Measurements from ENCODE around the gene KIF26B. TPM values are rescaled to one million over a fixed set of nuclear protein-coding genes. Genes with fewer than 3 reads are reported as not detected.

The KIF26B gene
- total and polyA plus RNA-seq, 2 of the 4 experiments (the other 2 are of a cell fraction), result 0.53 to 0.54 TPM

DNA sequence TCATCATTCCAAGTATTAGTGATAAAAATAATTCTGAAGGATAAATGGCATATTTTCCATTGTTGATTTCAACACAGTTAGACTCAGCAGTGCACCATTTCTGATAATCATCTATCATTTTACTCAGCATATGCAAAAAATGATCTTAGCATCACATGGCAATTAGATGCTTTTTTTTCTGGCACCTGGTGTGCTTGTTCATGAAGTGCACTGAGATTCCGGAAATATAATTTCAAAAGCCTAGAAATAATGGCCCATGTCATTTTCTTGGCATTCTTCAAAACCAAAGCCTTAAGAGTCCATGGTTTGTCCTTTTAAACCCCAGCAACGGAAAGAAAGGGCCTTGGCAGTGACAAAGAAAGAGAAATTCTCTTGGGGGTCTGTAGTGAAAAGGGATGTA is 278.8 kb downstream of the KIF26B start:
- Histone ChIP-seq H3K4me1 (ENCODE audit: control insufficient read depth, insufficient read depth, low read length) (no peaks in the 10 kb centered on the region; the same call in 1 of the 2 replicates), H2BK5ac (ENCODE audit: low read depth, low read length, poor library complexity, severe bottlenecking) (no peak overlapping the region), H3K9me1 (ENCODE audit: insufficient read depth, low read length) (no peaks in the 10 kb centered on the region), H3K14ac (replicated peaks; ENCODE audit: low read depth, low read length) (no peak overlapping the region), H3K79me1 (ENCODE audit: low read depth in 1 of 2, low read length in 2 of 2) (no peaks in the 10 kb centered on the region), H3K23ac (ENCODE audit: low read depth, low read length) (no peak overlapping the region), H4K91ac (ENCODE audit: insufficient read depth, low read depth, low read length) (no peak overlapping the region), H2AK9ac (replicated peaks; ENCODE audit: low read depth, low read length, poor library complexity) (no peak overlapping the region), H4K8ac (ENCODE audit: low read depth in 2 of 2, low read length in 2 of 2) (no peak overlapping the region), H4K5ac (ENCODE audit: low read depth, low read length) (no peak overlapping the region), H3K9me3 (ENCODE audit: control insufficient read depth, insufficient read depth, low read length) (no peaks in the 10 kb centered on the region), H2AFZ (replicated peaks; ENCODE audit: low read length, poor library complexity) (no peak overlapping the region), H3K36me3 (ENCODE audit: control insufficient read depth, insufficient read depth, low read length) (peaks cover 3% of the 10 kb centered on the region; the same call in 1 of the 2 replicates), H3K4me3 (ENCODE audit: insufficient read depth, low read depth, low read length) (no peak overlapping the region), H3K4ac (ENCODE audit: low read depth, low read length) (no peak overlapping the region), H2BK20ac (ENCODE audit: low read depth, low read length) (no peak overlapping the region), H3K18ac (ENCODE audit: low read depth, low read length) (no peak overlapping the region), H3K9ac (ENCODE audit: low read depth, low read length) (no peak overlapping the region), H2BK120ac (ENCODE audit: low read depth, low read length) (no peak overlapping the region), H3K56ac (ENCODE audit: extremely low read depth, insufficient read depth, low read length) (no peak overlapping the region), H2BK15ac (ENCODE audit: low read depth, low read length) (no peak overlapping the region), H3K27ac (ENCODE audit: insufficient read depth, low read length) (no peak overlapping the region), H4K20me1 (ENCODE audit: insufficient read depth, low read length) (no peaks in the 10 kb centered on the region), H2AK5ac (ENCODE audit: low read depth, low read length) (no peak overlapping the region), H3K4me2 (ENCODE audit: low read depth, low read length) (no peak overlapping the region), H3K27me3 (ENCODE audit: control insufficient read depth, insufficient read depth, low read length) (no peaks in the 10 kb centered on the region; the same call in 1 of the 2 replicates)
- no TSS peak for BruUV-seq (replicated peaks)
- CTCF ChIA-PET, result interaction anchor here (0.6 kb wide), 1 partner anchor 598 kb away, joined by 3 read pairs; no protein-coding TSS in a partner anchor
- TF ChIP-seq, protein P1, sequence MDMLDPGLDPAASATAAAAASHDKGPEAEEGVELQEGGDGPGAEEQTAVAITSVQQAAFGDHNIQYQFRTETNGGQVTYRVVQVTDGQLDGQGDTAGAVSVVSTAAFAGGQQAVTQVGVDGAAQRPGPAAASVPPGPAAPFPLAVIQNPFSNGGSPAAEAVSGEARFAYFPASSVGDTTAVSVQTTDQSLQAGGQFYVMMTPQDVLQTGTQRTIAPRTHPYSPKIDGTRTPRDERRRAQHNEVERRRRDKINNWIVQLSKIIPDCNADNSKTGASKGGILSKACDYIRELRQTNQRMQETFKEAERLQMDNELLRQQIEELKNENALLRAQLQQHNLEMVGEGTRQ (IDR thresholded peaks at IDR 0.05; ENCODE audit: low read depth, low read length), result no peak
- TF ChIP-seq RAD21 (IDR thresholded peaks at IDR 0.05; ENCODE audit: low read length) (no peak), RFX5 (IDR thresholded peaks at IDR 0.05; ENCODE audit: low read depth, low read length) (no peak), BHLHE40 (IDR thresholded peaks at IDR 0.05; ENCODE audit: low read depth, low read length) (no peak), POLR2A (IDR thresholded peaks at IDR 0.05; ENCODE audit: low read depth, low read length) (no peak), CEBPB (IDR thresholded peaks at IDR 0.05; ENCODE audit: low read depth, low read length) (no peak), MXI1 (IDR thresholded peaks at IDR 0.05; ENCODE audit: borderline replicate concordance, low read depth, low read length) (no peak), CHD1 (IDR thresholded peaks at IDR 0.05; ENCODE audit: low read depth, low read length) (no peak), FOS (IDR thresholded peaks at IDR 0.05; ENCODE audit: low read depth, low read length) (no peak), MAFK (IDR thresholded peaks at IDR 0.05; ENCODE audit: low read depth, low read length) (no peak), MAZ (IDR thresholded peaks at IDR 0.05; ENCODE audit: borderline replicate concordance, low read depth, low read length) (no peak), RCOR1 (IDR thresholded peaks at IDR 0.05; ENCODE audit: insufficient replicate concordance, low read length) (no peak), SMC3 (IDR thresholded peaks at IDR 0.05; ENCODE audit: low read depth, low read length) (no peak), NFE2L2 (IDR thresholded peaks at IDR 0.05; ENCODE audit: low read depth, low read length) (no peak)
- TF ChIP-seq, protein P2, sequence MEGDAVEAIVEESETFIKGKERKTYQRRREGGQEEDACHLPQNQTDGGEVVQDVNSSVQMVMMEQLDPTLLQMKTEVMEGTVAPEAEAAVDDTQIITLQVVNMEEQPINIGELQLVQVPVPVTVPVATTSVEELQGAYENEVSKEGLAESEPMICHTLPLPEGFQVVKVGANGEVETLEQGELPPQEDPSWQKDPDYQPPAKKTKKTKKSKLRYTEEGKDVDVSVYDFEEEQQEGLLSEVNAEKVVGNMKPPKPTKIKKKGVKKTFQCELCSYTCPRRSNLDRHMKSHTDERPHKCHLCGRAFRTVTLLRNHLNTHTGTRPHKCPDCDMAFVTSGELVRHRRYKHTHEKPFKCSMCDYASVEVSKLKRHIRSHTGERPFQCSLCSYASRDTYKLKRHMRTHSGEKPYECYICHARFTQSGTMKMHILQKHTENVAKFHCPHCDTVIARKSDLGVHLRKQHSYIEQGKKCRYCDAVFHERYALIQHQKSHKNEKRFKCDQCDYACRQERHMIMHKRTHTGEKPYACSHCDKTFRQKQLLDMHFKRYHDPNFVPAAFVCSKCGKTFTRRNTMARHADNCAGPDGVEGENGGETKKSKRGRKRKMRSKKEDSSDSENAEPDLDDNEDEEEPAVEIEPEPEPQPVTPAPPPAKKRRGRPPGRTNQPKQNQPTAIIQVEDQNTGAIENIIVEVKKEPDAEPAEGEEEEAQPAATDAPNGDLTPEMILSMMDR (conservative IDR thresholded peaks at IDR 0.05; ENCODE audit: low read depth, low read length), result no peak
- TF ChIP-seq, protein P3, sequence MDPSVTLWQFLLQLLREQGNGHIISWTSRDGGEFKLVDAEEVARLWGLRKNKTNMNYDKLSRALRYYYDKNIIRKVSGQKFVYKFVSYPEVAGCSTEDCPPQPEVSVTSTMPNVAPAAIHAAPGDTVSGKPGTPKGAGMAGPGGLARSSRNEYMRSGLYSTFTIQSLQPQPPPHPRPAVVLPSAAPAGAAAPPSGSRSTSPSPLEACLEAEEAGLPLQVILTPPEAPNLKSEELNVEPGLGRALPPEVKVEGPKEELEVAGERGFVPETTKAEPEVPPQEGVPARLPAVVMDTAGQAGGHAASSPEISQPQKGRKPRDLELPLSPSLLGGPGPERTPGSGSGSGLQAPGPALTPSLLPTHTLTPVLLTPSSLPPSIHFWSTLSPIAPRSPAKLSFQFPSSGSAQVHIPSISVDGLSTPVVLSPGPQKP (IDR thresholded peaks at IDR 0.05; ENCODE audit: borderline replicate concordance, low read depth, low read length), result no peak
- in situ Hi-C loops (cut with MboI; ENCODE audit: low sequenced_read_pairs), result no loop called here
- DNase-seq, result no peak
- no CpG with 5 or more reads among the region's 2 CpGs for WGBS, 2 experiments (ENCODE audit: extremely low coverage in 2 of 2, insufficient read length in 1 of 2)
- dilution Hi-C loops (cut with HindIII; ENCODE audit: low sequenced_read_pairs, unreplicated experiment), result no loop called here
- POLR2A ChIA-PET (ENCODE audit: unreplicated experiment), result no interaction called here
- ATAC-seq (ENCODE audit: low read depth), result no peak
- intact Hi-C loops (cut with micrococcal nuclease), result loop anchor here (1.0 kb wide), 1 partner anchor 15 kb away; no protein-coding TSS in a partner anchor

Data from IMR-90 (cell line).